Measurements from ENCODE around the gene UBL4A.
A peak's percentile ranks its signal among the peaks of the same experiment; 100 is the strongest.

UBL4A gene

GRCh38 chrX:154481911-154482601 lies 4.4 kb downstream of the UBL4A start:
- DNase-seq, result no peak

GRCh38 chrX:154481195-154481594 lies 5.2 kb downstream of the UBL4A start:
- DNase-seq, result no peak

- peak; percentile 90 for DNase-seq
Observed at GRCh38 chrX:154478728-154479622, 7.4 kb downstream of the UBL4A start, which contains the start of gene LAGE3. Gene LAGE3, minus strand, starts transcription at chrX:154479281. Its CDS starts 366 bp downstream, at chrX:154478915.

- DNase-seq, result no peak
Observed at GRCh38 chrX:154477891-154478477, 8.4 kb downstream of the UBL4A start.

GRCh38 chrX:154476821-154477220 lies 9.6 kb downstream of the UBL4A start:
- DNase-seq, result no peak

GRCh38 chrX:154473683-154474082 lies 12.7 kb downstream of the UBL4A start:
- no peak for DNase-seq

GRCh38 chrX:154472685-154473632 lies 13.5 kb downstream of the UBL4A start:
- DNase-seq, result no peak

- no peak for DNase-seq
Observed at GRCh38 chrX:154471839-154472684, 14.4 kb downstream of the UBL4A start.

GRCh38 chrX:154470914-154471568 lies 15.4 kb downstream of the UBL4A start:
- DNase-seq, result no peak

- DNase-seq, result no peak
Observed at GRCh38 chrX:154470434-154470833, 16.0 kb downstream of the UBL4A start.

GRCh38 chrX:154469880-154470279 lies 16.5 kb downstream of the UBL4A start:
- no peak for DNase-seq

GRCh38 chrX:154469114-154469513 lies 17.3 kb downstream of the UBL4A start:
- no peak for DNase-seq

- no peak for DNase-seq
Observed at GRCh38 chrX:154468217-154468616, 18.2 kb downstream of the UBL4A start.

GRCh38 chrX:154467556-154467955 lies 18.9 kb downstream of the UBL4A start:
- DNase-seq, result no peak

GRCh38 chrX:154466907-154467306 lies 19.5 kb downstream of the UBL4A start:
- no peak for DNase-seq

- no peak for DNase-seq
Observed at GRCh38 chrX:154466036-154466435, 20.4 kb downstream of the UBL4A start.

GRCh38 chrX:154465601-154466000 lies 20.8 kb downstream of the UBL4A start:
- no peak for DNase-seq

- DNase-seq, result no peak
Observed at GRCh38 chrX:154464806-154465365, 21.5 kb downstream of the UBL4A start.

- DNase-seq, result no peak
Observed at GRCh38 chrX:154463611-154464220, 22.7 kb downstream of the UBL4A start.

GRCh38 chrX:154462396-154462795 lies 24.0 kb downstream of the UBL4A start:
- no peak for DNase-seq

Measured in CD4-positive, alpha-beta T cell treated with Interferon gamma for 1 hour (primary cell).